ENCODE results near the gene AHNAK2. TPM values are rescaled to one million over a fixed set of nuclear protein-coding genes. Genes with fewer than 3 reads are reported as not detected.

The AHNAK2 gene
- total RNA-seq, 1 experiment from 2014 or later: 223 TPM

DNA sequence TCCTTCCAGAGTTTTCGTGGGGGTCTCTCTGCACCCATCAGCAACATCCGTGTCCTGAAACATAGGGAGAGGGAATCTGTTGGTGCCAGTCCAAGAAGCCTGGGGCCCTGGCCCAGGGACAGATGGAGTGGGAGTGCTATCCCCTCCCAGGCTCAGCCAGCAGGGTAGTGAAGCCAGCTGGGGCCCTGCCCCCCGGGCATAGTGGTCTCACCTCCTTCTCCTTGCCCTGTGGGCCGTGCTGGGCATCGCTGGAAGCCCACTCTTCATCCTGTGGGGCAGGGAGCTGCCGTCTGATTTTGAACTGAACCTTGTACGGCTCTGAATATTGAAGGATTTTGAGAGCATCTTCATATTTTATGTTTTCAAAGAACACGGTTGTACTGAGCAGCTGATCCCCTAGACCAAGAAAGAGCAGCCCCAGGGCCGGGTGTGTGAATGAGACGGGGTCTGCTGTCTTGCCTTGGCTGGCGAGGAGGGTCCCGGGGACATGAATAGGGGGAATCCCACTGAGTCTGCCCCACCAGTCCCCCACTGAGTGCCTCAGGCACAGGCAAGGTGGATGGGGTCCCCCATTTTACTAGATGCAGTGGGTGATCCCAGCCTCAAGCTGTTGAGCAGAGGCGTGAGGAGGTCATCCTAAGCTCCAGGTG lies 23.3 kb downstream of the AHNAK2 start:
- no peaks in the 10 kb centered on the region for H3K9me3 ChIP-seq (ENCODE audit: control insufficient read depth, insufficient read depth, low read depth, low read length)
- peaks cover 4% of the 10 kb centered on the region; the same call in 1 of the 2 replicates for H3K36me3 ChIP-seq (ENCODE audit: control insufficient read depth, insufficient read depth, low read length)
- intact Hi-C loops (cut with micrococcal nuclease; ENCODE audit: unreplicated experiment): no loop called here
- no peaks in the 10 kb centered on the region for H3K4me1 ChIP-seq (ENCODE audit: control insufficient read depth, insufficient read depth, low read length)
- no peak for DNase-seq (ENCODE audit: low read depth, low spot score)
- ChIA-PET CTCF (no interaction called here), POLR2A (no interaction called here)
- no peak overlapping the region for H3K4me3 ChIP-seq (ENCODE audit: low read depth in 2 of 2, low read length in 2 of 2)
- TF ChIP-seq SIN3A (IDR thresholded peaks at IDR 0.05; ENCODE audit: borderline replicate concordance, insufficient read depth, low read depth, low read length) (no peak), TCF7L2 (IDR thresholded peaks at IDR 0.05; ENCODE audit: low read depth, low read length) (no peak)
- no TSS peak for BruUV-seq (replicated peaks)
- no peak overlapping the region for H3K27ac ChIP-seq (ENCODE audit: low read length)
- in situ Hi-C loops (cut with HindIII; ENCODE audit: low pct_unique_long_range_greater_than_20kb, low sequenced_read_pairs): no loop called here
- no peak for ATAC-seq
- no peaks in the 10 kb centered on the region for H3K27me3 ChIP-seq (ENCODE audit: control insufficient read depth, insufficient read depth, low read length)

DNA sequence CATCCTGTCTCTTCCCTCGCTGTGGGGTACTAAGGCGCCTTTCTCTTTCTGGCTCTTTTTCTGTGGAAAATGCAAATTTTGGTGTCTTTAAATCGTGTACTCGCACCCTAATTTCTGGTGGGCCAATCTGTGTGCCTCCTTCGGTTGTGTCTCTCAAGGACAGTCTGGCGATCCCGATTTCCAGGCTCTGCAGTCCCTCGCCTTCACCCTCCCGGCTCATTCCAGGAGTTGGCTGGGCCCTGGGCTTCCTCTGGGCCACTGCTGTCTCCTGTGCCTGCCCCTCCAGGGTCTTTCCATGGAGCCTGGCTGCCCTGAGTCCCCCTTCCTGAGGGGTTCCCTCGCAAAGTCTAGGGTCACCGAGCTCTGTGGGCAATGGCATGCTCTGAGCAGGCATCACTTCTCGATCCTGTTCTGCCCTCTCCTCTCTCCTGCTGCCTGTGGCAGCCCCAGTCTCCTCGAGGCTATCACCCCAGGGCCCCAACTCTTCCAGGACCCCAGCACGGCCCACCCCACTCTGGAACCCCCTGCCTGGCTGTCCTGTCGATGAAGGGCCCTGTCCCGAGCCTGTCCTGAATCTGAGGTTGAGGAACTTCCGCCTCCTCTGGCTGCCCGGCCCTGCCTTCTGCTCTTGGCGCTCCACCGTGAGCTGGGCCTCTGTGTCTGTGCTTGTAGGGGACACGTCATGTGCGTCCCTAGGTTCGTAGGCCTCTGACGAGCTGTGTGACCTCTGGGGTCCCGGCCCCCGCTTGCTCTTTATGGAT lies 24.1 kb downstream of the AHNAK2 start:
- peaks cover 4% of the 10 kb centered on the region; the same call in 1 of the 2 replicates for H3K36me3 ChIP-seq (ENCODE audit: control insufficient read depth, insufficient read depth, low read length)
- intact Hi-C loops (cut with micrococcal nuclease; ENCODE audit: unreplicated experiment) (no loop called here), in situ Hi-C loops (cut with HindIII; ENCODE audit: low pct_unique_long_range_greater_than_20kb, low sequenced_read_pairs) (no loop called here)
- ATAC-seq (no peak), DNase-seq (ENCODE audit: low read depth, low spot score) (no peak)
- no peak overlapping the region for H3K4me3 ChIP-seq (ENCODE audit: low read depth in 2 of 2, low read length in 2 of 2)
- POLR2A ChIA-PET: no interaction called here
- H3K27me3 ChIP-seq (ENCODE audit: control insufficient read depth, insufficient read depth, low read length): no peaks in the 10 kb centered on the region
- no peak for TF ChIP-seq POLR2AphosphoS5 (IDR thresholded peaks at IDR 0.05; ENCODE audit: low read depth, low read length)
- no peak for TF ChIP-seq TCF7L2 (IDR thresholded peaks at IDR 0.05; ENCODE audit: low read depth, low read length)
- TF ChIP-seq, protein P1, sequence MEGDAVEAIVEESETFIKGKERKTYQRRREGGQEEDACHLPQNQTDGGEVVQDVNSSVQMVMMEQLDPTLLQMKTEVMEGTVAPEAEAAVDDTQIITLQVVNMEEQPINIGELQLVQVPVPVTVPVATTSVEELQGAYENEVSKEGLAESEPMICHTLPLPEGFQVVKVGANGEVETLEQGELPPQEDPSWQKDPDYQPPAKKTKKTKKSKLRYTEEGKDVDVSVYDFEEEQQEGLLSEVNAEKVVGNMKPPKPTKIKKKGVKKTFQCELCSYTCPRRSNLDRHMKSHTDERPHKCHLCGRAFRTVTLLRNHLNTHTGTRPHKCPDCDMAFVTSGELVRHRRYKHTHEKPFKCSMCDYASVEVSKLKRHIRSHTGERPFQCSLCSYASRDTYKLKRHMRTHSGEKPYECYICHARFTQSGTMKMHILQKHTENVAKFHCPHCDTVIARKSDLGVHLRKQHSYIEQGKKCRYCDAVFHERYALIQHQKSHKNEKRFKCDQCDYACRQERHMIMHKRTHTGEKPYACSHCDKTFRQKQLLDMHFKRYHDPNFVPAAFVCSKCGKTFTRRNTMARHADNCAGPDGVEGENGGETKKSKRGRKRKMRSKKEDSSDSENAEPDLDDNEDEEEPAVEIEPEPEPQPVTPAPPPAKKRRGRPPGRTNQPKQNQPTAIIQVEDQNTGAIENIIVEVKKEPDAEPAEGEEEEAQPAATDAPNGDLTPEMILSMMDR (IDR thresholded peaks at IDR 0.05): no peak
- TF ChIP-seq SIN3A (IDR thresholded peaks at IDR 0.05; ENCODE audit: borderline replicate concordance, insufficient read depth, low read depth, low read length): no peak
- TF ChIP-seq REST (IDR thresholded peaks at IDR 0.05; ENCODE audit: insufficient read depth in 1 of 2, low read depth in 2 of 2, low read length in 1 of 2): no peak
- no peaks in the 10 kb centered on the region for H3K9me3 ChIP-seq (ENCODE audit: control insufficient read depth, insufficient read depth, low read depth, low read length)
- CTCF ChIA-PET: no interaction called here
- H3K27ac ChIP-seq (ENCODE audit: low read length): no peak overlapping the region
- no TSS peak for BruUV-seq (replicated peaks)
- no peaks in the 10 kb centered on the region for H3K4me1 ChIP-seq (ENCODE audit: control insufficient read depth, insufficient read depth, low read length)

DNA sequence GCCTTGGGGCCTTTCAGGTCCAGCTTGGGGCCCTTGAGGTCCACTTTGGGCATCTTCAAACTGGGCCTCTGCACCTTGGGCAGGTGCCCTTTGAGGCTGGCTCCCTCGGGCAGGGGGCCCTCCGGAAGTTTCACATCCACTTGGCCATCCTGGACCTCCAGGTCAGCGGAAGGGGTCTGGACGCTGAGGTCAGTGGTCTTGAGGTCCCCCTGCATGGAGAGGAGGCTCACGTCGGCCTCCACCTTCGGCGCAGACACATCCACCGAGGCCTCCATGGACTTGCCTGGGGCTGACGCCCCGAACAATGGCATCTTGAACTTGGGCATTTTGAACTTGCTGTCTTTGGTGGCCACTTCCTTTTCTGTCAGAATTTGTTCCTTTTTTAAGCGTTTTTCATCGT lies 25.1 kb downstream of the AHNAK2 start:
- intact Hi-C loops (cut with micrococcal nuclease; ENCODE audit: unreplicated experiment) (no loop called here), in situ Hi-C loops (cut with HindIII; ENCODE audit: low pct_unique_long_range_greater_than_20kb, low sequenced_read_pairs) (no loop called here)
- TSS peak; percentile 92 for BruUV-seq (replicated peaks)
- Histone ChIP-seq H3K36me3 (ENCODE audit: control insufficient read depth, insufficient read depth, low read length) (peaks cover 4% of the 10 kb centered on the region; the same call in 1 of the 2 replicates), H3K9me3 (ENCODE audit: control insufficient read depth, insufficient read depth, low read depth, low read length) (no peaks in the 10 kb centered on the region), H3K27ac (ENCODE audit: low read length) (no peak overlapping the region), H3K27me3 (ENCODE audit: control insufficient read depth, insufficient read depth, low read length) (no peaks in the 10 kb centered on the region), H3K4me3 (ENCODE audit: low read depth in 2 of 2, low read length in 2 of 2) (no peak overlapping the region), H3K4me1 (ENCODE audit: control insufficient read depth, insufficient read depth, low read length) (no peaks in the 10 kb centered on the region)
- ATAC-seq: no peak
- DNase-seq (ENCODE audit: low read depth, low spot score): no peak
- ChIA-PET POLR2A (no interaction called here), CTCF (no interaction called here)
- no peak for TF ChIP-seq TCF7L2 (IDR thresholded peaks at IDR 0.05; ENCODE audit: low read depth, low read length)
- no peak for TF ChIP-seq REST (IDR thresholded peaks at IDR 0.05; ENCODE audit: insufficient read depth in 1 of 2, low read depth in 2 of 2, low read length in 1 of 2)
- TF ChIP-seq, protein P1 (IDR thresholded peaks at IDR 0.05): no peak
- TF ChIP-seq POLR2AphosphoS5 (IDR thresholded peaks at IDR 0.05; ENCODE audit: low read depth, low read length): no peak; the same call in 1 of the 2 replicates
- TF ChIP-seq SIN3A (IDR thresholded peaks at IDR 0.05; ENCODE audit: borderline replicate concordance, insufficient read depth, low read depth, low read length): no peak
